NCI-H446 treated with DMSO at 0.1 percent for 48 hours (cell line): ENCODE data around the gene GDE1.
"Not testable (repeated sequence)": the region's sequence is repeated elsewhere in the genome, so short reads cannot be mapped to it uniquely, and the experiment has no call there.

ENCODE experiments used
- DNase-seq: peaks from one replicate; lab custom pipeline; 2025; lab: John Stamatoyannopoulos, UW

GDE1 gene, protein sequence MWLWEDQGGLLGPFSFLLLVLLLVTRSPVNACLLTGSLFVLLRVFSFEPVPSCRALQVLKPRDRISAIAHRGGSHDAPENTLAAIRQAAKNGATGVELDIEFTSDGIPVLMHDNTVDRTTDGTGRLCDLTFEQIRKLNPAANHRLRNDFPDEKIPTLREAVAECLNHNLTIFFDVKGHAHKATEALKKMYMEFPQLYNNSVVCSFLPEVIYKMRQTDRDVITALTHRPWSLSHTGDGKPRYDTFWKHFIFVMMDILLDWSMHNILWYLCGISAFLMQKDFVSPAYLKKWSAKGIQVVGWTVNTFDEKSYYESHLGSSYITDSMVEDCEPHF

GRCh38 chr16:19521471-19522396, at the start of gene GDE1:
GDE1 (minus strand) TSS chr16:19522098; CDS start chr16:19521964, 134 bp downstream.
- peak; percentile 77 for DNase-seq

- DNase-seq, result no peak
Observed at GRCh38 chr16:19567560-19567959, 45.7 kb upstream of the GDE1 start.

DNA sequence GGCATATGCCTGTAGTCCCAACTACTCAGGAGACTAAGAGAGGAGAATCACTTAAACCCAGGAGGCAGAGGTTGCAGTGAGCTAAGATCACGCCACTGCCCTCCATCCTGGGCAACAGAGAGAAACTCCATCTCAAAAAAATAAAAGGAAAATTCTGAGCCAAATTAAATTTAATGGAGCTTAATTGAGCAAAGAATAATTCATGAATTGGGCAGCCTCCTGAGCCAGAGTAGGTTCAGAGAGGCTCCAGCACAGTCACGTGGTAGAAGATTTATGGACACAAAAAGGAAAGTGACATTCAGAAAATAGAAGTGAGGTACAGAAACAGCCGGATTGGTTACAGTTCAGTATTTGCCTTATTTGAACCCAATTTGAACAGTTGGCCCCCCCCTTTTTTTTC, 44.5 kb upstream of the GDE1 start:
- no peak for DNase-seq

DNA sequence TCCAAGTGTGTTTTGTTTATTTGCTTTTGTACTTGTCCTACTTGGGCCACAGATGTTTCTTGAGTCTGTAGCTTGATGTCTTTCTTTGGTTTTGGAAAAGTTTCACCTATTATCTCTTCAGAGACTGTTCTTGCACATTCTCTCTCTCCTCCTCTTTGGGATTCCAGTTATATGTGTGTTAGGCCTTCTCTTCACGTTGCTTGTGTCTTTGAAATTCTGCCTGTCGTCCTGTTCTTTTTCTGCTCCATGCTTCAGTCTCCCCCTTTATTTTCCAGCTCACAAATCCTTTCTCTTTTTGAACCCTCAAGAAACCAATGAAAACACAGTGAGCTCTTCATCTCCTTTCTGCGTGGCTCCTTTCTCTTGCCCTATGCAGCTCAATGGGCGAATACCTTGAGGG, 41.5 kb upstream of the GDE1 start:
- no peak for DNase-seq

DNA sequence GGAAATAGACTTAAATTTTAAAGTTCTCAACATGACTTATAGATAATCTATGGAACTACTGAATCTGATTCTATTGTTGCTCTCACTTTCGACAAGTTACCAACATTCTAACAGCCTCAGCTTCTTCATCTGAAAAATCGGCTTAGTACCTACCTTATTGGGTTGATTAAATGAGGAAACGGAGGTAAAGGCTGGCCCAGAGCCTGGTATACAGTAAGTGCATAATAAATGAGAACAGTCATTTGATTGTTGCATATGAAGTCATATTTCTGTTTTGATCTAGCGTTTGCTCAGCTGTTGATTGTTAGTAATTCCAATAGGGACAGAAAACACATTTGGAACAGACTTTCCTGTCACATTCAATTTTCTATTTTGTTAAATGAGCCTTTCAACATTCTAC, 38.2 kb upstream of the GDE1 start:
- no peak for DNase-seq

- peak; percentile 21 for DNase-seq
Observed at GRCh38 chr16:19559242-19559910, 37.5 kb upstream of the GDE1 start.

DNA sequence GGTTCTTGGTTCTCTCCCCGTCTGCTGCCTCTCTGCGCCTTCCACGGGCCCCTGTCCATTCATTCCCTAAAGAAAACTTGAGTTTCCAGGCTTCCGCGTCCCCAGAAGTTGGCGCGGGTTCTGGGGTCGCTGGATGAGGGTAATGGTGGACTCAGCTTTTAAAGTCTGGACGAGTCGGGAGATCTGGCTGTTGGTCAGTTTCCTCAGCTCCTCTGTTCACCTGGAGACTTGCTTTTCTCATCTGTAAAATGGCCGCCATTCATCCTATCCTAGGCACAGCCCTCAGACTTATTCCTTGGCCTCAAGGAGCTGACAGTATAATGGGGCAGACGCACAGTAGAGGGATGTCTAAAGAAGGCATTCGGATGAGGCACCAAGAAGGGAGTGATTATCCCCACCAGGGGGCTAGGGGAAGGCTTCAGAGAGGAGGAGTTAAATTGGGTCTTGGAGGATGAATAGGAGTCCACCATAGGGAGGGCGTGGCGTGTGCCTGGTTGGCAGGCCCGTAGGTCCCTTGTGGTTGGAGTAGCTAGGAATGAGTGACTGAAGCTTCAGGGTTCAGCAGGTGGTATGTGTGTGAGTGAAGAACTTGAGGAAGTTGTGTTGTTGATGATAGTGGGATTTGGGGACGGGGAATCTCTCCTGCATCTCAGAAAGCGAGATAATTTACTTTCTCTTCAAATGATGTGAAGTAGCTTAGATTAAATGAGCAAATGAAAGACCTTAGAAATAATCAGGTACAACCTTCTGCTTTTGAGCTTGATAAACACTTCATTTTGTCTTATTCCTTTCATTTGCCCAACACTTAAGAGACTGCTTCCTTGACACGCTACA, 34.3 kb upstream of the GDE1 start:
- DNase-seq, result no peak

DNA sequence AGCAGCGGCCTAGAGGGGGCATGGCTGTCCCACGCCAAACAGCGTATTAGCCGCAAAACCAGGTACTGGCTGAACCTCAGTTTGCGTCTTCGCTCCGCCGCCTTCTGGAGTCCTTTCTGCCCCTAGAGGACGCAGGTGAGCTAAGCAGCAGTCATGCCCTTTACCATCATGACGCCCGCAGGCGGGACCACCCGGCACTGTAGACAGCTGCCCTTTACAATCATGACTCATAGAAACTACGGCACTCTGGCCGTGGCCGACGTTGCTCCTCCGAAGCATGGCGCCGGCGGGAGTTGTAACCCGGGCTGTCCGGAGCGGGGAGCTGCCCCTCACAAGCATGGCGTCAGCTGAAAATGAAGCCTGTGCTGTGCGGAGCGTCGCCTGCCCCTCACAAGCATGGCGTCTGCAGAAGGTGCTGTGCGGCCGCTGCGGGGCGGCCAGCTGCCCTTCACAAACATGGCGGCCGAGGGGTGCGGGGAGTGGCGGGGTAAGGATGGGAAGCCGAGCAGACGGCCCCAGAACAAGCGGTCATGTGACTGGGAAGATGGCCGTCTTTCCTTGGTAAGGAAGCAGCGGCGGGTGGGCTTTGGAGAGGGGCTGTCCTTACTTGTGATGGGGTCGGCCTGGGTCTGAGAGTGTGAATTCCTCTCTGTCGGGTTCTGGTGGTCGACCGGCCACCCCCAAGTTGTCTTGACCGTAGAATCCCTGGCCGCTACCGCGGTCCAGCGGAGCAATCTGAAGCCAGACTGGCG, 33.5 kb upstream of the GDE1 start, which contains the start of gene VPS35L:
Gene VPS35L (plus strand): TSS at position 518 of the 752 bp plus-strand sequence. CDS start 27 bp downstream, at position 545.
- DNase-seq, result peak; percentile 90

GRCh38 chr16:19549673-19550072, 27.8 kb upstream of the GDE1 start:
- no peak for DNase-seq

GRCh38 chr16:19548144-19548543, 26.2 kb upstream of the GDE1 start:
- no peak for DNase-seq

DNA sequence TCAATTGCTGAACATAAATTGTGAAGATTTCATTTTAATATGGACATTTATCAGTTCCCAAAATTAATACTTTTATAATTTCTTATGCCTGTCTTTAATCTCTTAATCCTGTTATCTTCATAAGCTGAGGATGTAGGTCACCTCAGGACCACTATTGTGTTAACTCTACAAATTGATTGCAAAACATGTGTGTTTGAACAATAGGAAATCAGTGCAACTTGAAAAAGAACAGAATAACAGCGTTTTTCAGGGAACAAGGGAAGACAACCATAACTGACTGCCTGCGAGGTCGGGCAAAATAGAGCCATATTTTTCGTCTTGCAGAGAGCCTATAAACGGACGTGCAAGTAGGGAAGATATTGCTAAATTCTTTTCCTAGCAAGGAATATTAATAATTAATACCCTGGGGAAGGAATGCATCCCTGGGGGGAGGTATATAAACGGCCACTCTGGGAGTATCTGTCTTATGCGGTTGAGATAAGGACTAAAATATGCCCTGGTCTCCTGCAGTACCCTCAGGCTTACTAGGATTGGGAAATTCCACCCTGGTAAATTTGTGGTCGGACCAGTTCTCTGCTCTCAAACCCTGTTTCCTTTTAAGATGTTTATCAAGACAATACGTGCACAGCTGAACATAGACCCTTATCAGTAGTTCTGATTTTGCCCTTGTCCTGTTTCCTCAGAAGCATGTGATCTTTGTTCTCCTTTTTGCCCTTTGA, 21.5 kb upstream of the GDE1 start:
- not testable (repeated sequence) for DNase-seq

- no peak for DNase-seq
Observed at GRCh38 chr16:19542138-19542821, 20.4 kb upstream of the GDE1 start.

- DNase-seq, result no peak
Observed at GRCh38 chr16:19540241-19540970, 18.5 kb upstream of the GDE1 start.

DNA sequence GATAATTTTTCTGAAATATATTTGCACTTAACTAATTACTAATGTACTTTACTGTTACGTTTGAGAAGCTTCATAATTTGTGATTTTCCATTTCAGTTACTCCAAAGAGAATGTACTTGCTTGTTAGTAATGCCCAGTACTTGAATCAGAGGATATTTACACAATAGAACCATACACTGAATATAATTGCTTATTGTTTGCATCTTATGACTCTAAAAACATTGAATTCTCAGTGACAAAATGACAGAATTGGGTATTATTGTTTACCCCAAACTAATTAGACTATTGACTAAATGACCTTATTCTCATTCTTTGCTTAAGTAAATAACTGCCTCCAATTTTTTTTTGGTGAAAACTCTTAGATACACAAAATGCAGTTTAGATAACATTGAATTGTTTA, 10.7 kb upstream of the GDE1 start:
- DNase-seq, result no peak

GRCh38 chr16:19528666-19529065, 6.8 kb upstream of the GDE1 start:
- DNase-seq, result no peak

GRCh38 chr16:19527161-19527560, 5.3 kb upstream of the GDE1 start:
- DNase-seq, result no peak

DNA sequence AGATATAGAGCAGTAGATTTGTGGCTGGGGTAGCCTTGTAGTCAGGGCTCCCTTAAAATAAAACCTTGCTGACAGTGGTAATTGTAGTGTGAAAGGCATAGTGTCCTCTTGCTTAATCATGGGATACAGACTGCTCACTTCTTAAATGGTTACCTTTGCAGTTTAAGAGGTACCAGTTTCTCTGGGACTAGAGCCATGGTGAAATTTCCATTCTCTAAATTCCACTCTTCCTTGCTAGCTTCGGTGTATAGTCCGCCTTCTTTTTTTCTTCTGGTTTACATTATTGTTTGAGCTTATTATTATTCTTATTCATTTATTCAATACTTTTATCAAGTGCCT, 3.5 kb upstream of the GDE1 start:
- DNase-seq, result no peak

- no peak for DNase-seq
Observed at GRCh38 chr16:19524616-19525384, 2.9 kb upstream of the GDE1 start.

DNA sequence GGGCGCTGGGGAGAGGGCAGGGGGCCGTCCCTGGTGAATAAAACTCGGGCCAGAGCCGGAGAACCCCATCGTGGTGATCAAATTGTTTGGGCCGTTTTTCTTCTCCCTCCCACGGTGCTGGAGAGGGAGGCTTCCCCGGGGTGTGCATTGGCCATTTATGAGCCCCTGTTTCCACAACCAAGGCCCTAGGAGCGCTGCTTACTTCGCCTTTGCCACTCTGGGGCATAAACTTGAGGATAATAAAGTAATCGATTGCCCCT, 2.4 kb upstream of the GDE1 start:
- no peak for DNase-seq
